ENCODE results near the gene RBM43.

DNA sequence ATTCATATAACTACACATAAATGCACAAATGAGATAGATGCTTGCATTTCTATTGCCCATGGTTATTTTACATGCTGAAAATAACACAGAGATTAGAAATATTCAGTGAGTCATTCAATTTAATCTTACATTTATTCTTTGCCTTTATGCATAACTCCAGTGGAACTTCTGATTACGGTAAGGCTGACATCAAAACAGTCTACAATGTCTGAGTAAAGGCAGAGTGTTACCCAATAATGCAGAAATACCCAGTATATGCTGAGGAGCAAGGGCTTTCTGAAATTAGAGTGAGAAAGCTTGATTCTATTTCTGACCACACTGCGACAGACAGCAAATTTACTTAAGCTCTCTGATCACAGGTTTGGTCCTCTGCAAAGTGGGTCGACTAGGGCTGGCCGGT is 18.6 kb upstream of the RBM43 start:
- no peak for TF ChIP-seq POLR2AphosphoS5 (IDR thresholded peaks at IDR 0.05)
- TF ChIP-seq, protein P1, sequence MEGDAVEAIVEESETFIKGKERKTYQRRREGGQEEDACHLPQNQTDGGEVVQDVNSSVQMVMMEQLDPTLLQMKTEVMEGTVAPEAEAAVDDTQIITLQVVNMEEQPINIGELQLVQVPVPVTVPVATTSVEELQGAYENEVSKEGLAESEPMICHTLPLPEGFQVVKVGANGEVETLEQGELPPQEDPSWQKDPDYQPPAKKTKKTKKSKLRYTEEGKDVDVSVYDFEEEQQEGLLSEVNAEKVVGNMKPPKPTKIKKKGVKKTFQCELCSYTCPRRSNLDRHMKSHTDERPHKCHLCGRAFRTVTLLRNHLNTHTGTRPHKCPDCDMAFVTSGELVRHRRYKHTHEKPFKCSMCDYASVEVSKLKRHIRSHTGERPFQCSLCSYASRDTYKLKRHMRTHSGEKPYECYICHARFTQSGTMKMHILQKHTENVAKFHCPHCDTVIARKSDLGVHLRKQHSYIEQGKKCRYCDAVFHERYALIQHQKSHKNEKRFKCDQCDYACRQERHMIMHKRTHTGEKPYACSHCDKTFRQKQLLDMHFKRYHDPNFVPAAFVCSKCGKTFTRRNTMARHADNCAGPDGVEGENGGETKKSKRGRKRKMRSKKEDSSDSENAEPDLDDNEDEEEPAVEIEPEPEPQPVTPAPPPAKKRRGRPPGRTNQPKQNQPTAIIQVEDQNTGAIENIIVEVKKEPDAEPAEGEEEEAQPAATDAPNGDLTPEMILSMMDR (IDR thresholded peaks at IDR 0.05 in 8 of 11, conservative IDR thresholded peaks at IDR 0.05 in 3 of 11) = no peak
